NCI-H748 (cell line): ENCODE measurements around the gene P3H3.
"Not testable (repeated sequence)": the region's sequence is repeated elsewhere in the genome, so short reads cannot be mapped to it uniquely, and the experiment has no call there.

ENCODE experiments used
- DNase-seq: peaks from one replicate; lab custom pipeline; 2025; ENCODE audit not compliant: unreplicated experiment; lab: John Stamatoyannopoulos, UW

Gene P3H3

GRCh38 chr12:6887460-6887859 lies 59.3 kb downstream of the P3H3 start:
- no peak for DNase-seq

- no peak for DNase-seq
Observed at GRCh38 chr12:6888360-6888759, 60.2 kb downstream of the P3H3 start.

GRCh38 chr12:6888794-6889193 lies 60.6 kb downstream of the P3H3 start:
- DNase-seq: not testable (repeated sequence)
